Activated CD4-positive, alpha-beta T cell treated with anti-CD3 and anti-CD28 coated beads for 36 hours (primary cell): ENCODE results near the gene PRKCA. TPM values are rescaled to one million over a fixed set of nuclear protein-coding genes. Genes with fewer than 3 reads are reported as not detected.
"Not testable (repeated sequence)": the region's sequence is repeated elsewhere in the genome, so short reads cannot be mapped to it uniquely, and the experiment has no call there.

Source experiments
- ATAC-seq: fragments of 200-7000 bp; cut with Tn5 transposase; one replicate; pipeline ENCODE4 v1.10.0; 2021; ENCODE audit warnings: mild to moderate bottlenecking, moderate library complexity
- CTCF ChIA-PET: fragments of 350-600 bp; sonication (Branson Sonifier 250); formaldehyde crosslinking; loops from one replicate; lab custom pipeline; 2021; ENCODE audit warnings: antibody characterized with exemption; lab: Charles Lee
- POLR2A ChIA-PET: fragments of 350-600 bp; sonication (Branson Sonifier 250); formaldehyde crosslinking; loops from one replicate; lab custom pipeline; 2021; ENCODE audit warnings: antibody characterized with exemption, inconsistent platforms; lab: Charles Lee
- DNase-seq: peaks from one replicate; pipeline ENCODE4 v3.0.0-alpha.2; 2020
- H3K27ac Mint-ChIP-seq: one replicate; pipeline ENCODE4 v1.8.0; 2021; ENCODE audit warnings: mixed read lengths
- H3K27me3 Mint-ChIP-seq: one replicate; pipeline ENCODE4 v1.8.0; 2021; ENCODE audit warnings: mixed read lengths
- H3K36me3 Mint-ChIP-seq: one replicate; pipeline ENCODE4 v1.8.0; 2021; ENCODE audit warnings: low read depth, mixed read lengths
- H3K4me1 Mint-ChIP-seq: one replicate; pipeline ENCODE4 v1.8.0; 2021; ENCODE audit warnings: mixed read lengths
- H3K4me3 Mint-ChIP-seq: one replicate; pipeline ENCODE4 v1.8.0; 2021; ENCODE audit warnings: mild to moderate bottlenecking, moderate library complexity, mixed read lengths
- H3K9me3 Mint-ChIP-seq: one replicate; pipeline ENCODE4 v1.8.0; 2021; ENCODE audit warnings: low read depth, mixed read lengths
- intact Hi-C, 2 experiments: fragments of 100-400 bp; cut with DNase I in 1 of 2; cut with micrococcal nuclease in 1 of 2; formaldehyde crosslinking; loops; one replicate each; pipeline versions ENCODE4 v1.14.2 to v1.15.1; 2022 to 2024; cut with DNase I, micrococcal nuclease
- total RNA-seq, 2 experiments: library from RNA; stranded (reverse); gene quantifications; one replicate each; pipeline ENCODE4 v1.2.3, GENCODE V29; 2021

PRKCA gene
- total RNA-seq, 2 experiments from 2014 or later: 73.3 to 77.0 TPM

DNA sequence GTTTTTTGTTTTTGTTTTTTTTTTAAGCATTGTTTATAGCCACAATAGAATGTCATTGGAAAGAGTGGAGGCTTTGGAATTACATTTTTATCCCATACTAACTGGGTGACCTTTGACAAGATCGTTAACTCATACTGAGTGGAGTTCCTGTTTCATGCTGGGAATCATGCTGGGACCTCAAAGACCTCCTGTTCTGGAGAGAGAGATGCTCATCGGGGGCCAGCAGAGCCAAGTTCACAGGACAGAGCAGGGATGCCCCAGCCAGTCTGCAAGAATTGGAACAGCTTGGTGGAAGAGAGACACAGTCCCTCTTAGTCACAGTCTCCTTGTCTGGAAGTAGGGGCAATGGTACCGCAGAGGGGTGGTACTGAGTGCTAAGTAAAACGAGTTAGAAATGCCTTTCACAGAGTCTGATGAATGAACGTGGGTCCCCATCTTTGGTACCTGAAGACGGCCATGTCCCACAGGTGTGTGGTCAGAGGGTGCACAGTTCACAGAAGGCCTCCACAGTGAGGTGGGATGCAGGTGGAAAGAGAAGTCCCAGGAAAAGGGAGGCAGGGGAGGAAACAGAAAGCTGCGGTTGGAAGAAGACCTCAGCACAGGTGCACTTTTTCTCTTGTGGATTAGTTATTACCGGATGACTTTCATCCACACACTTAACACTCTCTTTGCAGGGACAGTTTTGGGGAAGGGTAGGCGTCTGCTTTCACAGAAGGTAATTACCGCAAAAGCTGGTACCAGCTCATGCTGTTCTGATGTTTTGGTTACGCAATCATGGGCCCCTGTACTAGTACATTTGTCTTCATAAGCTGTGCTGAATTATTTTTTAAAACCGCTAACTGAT, 147.8 kb downstream of the PRKCA start:
- peak; percentile 34 for DNase-seq
- Mint-ChIP-seq H3K27ac (peak overlapping the region; percentile 78), H3K9me3 (peaks cover 3% of the 10 kb centered on the region), H3K27me3 (no peaks in the 10 kb centered on the region), H3K4me1 (peaks cover 54% of the 10 kb centered on the region), H3K36me3 (peaks cover 28% of the 10 kb centered on the region), H3K4me3 (no peak overlapping the region)
- intact Hi-C loops: no loop called here
- peak; percentile 76 for ATAC-seq
- ChIA-PET POLR2A (interaction anchor here (0.9 kb wide), 1 partner anchor 140 kb away, joined by 3 read pairs; no protein-coding TSS in a partner anchor), CTCF (interaction anchor here (1.2 kb wide), 1 partner anchor 19 kb away, joined by 3 read pairs; no protein-coding TSS in a partner anchor)

DNA sequence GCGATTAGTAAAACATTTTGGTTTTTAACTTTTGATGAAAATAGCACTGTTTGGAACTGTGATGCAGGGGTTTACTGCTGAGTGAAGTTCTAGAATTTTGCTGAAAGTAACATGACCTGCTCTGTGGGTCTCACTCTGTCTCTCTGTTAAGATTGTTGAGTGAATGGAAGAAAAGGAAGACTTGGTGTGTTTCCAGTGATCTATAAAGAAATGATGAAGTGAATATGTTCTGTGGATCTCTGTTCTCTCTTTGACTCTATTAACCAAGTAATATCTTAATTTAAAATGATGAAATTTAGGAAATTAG, 148.4 kb downstream of the PRKCA start:
- CTCF ChIA-PET: no interaction called here
- intact Hi-C loops: no loop called here
- POLR2A ChIA-PET: interaction anchor here (0.9 kb wide), 1 partner anchor 140 kb away, joined by 3 read pairs; no protein-coding TSS in a partner anchor
- Mint-ChIP-seq H3K27ac (peak overlapping the region; percentile 78), H3K4me3 (no peak overlapping the region), H3K36me3 (peaks cover 31% of the 10 kb centered on the region), H3K27me3 (no peaks in the 10 kb centered on the region), H3K9me3 (peaks cover 4% of the 10 kb centered on the region), H3K4me1 (peaks cover 52% of the 10 kb centered on the region)
- DNase-seq (no peak), ATAC-seq (peak; percentile 58)

DNA sequence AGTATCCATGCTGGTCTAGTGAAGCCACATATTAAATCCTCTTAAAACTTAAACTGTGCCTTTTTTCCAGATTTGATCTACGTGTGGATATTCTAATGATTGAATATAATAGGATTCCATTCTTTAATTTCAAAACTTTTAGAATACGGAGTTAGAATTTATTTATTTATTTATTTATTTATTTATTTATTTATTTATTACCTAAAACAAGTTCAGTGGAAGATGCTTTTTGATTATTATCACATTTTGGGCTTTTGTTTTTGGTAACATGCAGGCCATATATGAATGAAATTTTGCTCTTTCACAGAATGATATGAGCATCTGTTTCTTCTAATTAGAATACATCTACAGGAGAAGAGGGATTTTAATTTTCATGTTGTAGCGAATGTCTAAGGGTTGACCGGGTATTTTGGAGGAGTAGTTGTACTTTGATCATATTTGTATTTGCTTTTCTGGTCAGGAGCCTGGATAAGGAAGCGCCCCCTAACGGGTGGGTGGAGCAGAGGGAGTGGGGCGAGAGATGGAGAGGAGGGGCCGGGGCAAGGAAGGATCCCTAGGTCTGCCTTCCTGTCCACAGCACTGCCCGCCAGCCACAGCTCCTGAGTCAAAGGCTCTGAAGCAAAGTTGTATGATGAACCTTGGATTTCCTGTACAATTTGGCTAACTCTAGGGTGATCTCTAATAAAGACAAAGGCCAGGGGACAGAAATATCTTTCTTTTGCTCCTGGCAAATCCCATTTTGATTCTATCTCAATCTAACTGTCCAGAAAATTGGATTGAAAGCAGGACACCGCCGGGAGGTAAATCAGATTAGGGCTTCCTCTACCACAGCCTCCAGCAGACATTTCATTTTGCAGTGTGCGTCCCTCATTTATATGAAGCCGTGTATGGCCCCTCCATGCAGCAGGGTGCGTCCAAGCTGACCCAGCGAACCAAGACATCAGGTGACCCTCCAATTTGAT, 149.1 kb downstream of the PRKCA start:
- H3K4me3 Mint-ChIP-seq: no peak overlapping the region
- ATAC-seq (no peak), DNase-seq (no peak)
- H3K9me3 Mint-ChIP-seq: peaks cover 5% of the 10 kb centered on the region
- POLR2A ChIA-PET: interaction anchor here (0.9 kb wide), 1 partner anchor 141 kb away, joined by 3 read pairs; no protein-coding TSS in a partner anchor
- CTCF ChIA-PET: no interaction called here
- intact Hi-C loops: no loop called here
- peaks cover 35% of the 10 kb centered on the region for H3K36me3 Mint-ChIP-seq
- no peak overlapping the region for H3K27ac Mint-ChIP-seq
- peaks cover 47% of the 10 kb centered on the region for H3K4me1 Mint-ChIP-seq
- H3K27me3 Mint-ChIP-seq: no peaks in the 10 kb centered on the region

DNA sequence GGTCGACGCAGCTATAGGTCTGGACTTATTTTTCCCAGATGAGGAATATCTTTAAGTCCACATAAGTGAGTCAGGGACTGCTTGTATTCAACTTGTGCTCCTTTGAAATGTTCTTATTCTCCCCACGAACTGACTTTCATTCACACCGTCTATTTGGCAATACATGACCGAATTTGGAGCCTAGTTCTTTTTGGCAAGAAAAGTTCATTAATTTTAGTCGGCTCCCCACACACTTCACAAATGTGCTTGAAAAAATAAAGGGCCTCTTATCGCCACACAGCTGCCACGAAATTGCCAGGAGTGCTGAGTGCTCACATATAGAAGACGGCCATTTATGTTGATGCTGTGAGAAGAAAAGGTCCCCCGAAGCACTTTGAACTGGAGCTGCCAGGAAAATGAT, 152.6 kb downstream of the PRKCA start:
- peaks cover 17% of the 10 kb centered on the region for H3K9me3 Mint-ChIP-seq
- DNase-seq (no peak), ATAC-seq (no peak)
- POLR2A ChIA-PET: no interaction called here
- CTCF ChIA-PET: no interaction called here
- H3K27me3 Mint-ChIP-seq: no peaks in the 10 kb centered on the region
- no peak overlapping the region for H3K4me3 Mint-ChIP-seq
- intact Hi-C loops: no loop called here
- peaks cover 55% of the 10 kb centered on the region for H3K36me3 Mint-ChIP-seq
- H3K27ac Mint-ChIP-seq: no peak overlapping the region
- peaks cover 36% of the 10 kb centered on the region for H3K4me1 Mint-ChIP-seq

DNA sequence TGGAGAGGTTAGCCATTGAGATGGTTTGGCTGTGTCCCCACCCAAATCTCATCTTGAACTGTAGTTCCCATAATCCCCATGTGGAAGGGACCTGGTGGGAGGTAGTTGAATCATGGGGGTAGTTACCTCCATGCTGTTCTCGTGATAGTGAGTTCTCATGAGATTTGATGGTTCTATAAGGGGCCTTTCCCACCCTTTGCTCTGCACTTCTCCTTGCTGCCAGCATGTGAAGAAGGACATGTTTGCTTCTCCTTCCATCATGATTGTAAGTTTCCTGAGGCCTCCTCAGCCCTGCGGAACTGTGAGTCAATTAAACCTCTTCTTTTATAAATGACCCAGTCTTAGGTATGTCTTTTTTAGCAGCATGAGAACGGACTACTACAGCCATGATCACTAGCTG, 155.1 kb downstream of the PRKCA start:
- ATAC-seq, intact Hi-C loops, H3K27me3 Mint-ChIP-seq, POLR2A ChIA-PET, H3K4me3 Mint-ChIP-seq, H3K27ac Mint-ChIP-seq, DNase-seq: not testable (repeated sequence)
- Mint-ChIP-seq H3K36me3 (peaks cover 55% of the 10 kb centered on the region), H3K9me3 (peaks cover 17% of the 10 kb centered on the region), H3K4me1 (peaks cover 27% of the 10 kb centered on the region)
- CTCF ChIA-PET: interaction anchor here (0.6 kb wide), 1 partner anchor 204 kb away, joined by 5 read pairs; no protein-coding TSS in a partner anchor

DNA sequence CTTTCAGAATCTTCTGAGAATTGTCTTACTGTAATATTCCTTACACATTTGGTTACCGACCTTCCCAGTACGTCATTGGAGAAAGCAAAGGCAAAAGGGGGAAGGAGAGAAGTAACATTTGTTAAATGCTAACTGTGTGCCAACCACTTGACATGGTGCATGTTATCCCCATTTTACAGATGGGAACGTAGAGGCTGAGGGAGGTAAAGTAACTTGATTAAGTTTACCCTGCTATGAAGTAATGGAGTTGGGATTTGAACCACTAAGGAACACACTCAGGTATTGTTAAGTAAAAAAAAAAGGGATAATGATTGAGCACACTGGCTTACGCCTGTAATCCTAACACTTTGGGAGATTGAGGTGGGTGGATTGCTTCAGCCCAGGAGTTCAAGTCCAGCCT, 156.4 kb downstream of the PRKCA start:
- no peak for ATAC-seq
- CTCF ChIA-PET: no interaction called here
- POLR2A ChIA-PET: no interaction called here

DNA sequence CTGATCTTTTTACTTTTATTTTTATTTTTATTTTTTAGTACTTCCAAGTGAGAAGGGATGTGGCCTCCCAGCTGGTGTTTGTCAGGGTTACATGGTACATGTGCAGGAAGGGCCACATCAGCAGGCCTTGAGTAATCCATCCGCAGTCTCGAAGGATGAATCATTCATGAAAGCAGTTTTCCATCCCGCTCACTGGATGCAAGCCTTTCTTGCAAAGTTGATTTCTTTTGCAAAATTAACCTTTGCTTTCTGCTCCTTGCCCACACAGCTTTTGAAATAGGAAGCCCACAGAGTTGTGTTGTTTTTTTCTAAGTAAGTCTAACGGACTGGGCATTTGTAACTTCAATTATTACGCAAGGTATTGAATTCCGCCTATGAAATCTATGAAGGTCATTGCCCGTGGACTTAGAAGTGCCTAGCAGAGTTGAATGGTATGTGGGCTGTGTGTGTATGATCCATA, 157.4 kb downstream of the PRKCA start:
- CTCF ChIA-PET: interaction anchor here (0.6 kb wide), 2 partner anchors 148 to 261 kb away, joined by 3 read pairs; no protein-coding TSS in a partner anchor
- DNase-seq (peak; percentile 57), ATAC-seq (peak; percentile 74)
- peaks cover 47% of the 10 kb centered on the region for H3K36me3 Mint-ChIP-seq
- H3K27ac Mint-ChIP-seq: no peak overlapping the region
- H3K27me3 Mint-ChIP-seq: no peaks in the 10 kb centered on the region
- H3K4me3 Mint-ChIP-seq: no peak overlapping the region
- intact Hi-C loops: loop anchor here in 1 of 2 experiments (10.0 kb wide), 1 partner anchor 175 kb away; no protein-coding TSS in a partner anchor
- peaks cover 14% of the 10 kb centered on the region for H3K9me3 Mint-ChIP-seq
- peaks cover 41% of the 10 kb centered on the region for H3K4me1 Mint-ChIP-seq
- POLR2A ChIA-PET: no interaction called here

More for the DNA sequence above, 156.4 kb downstream of the PRKCA start:
- no peak for DNase-seq
- no peaks in the 10 kb centered on the region for H3K27me3 Mint-ChIP-seq
- no peak overlapping the region for H3K4me3 Mint-ChIP-seq
- H3K27ac Mint-ChIP-seq: peak overlapping the region; percentile 51
- peaks cover 35% of the 10 kb centered on the region for H3K4me1 Mint-ChIP-seq
- intact Hi-C loops: no loop called here
- H3K9me3 Mint-ChIP-seq: peaks cover 17% of the 10 kb centered on the region
- H3K36me3 Mint-ChIP-seq: peaks cover 54% of the 10 kb centered on the region

DNA sequence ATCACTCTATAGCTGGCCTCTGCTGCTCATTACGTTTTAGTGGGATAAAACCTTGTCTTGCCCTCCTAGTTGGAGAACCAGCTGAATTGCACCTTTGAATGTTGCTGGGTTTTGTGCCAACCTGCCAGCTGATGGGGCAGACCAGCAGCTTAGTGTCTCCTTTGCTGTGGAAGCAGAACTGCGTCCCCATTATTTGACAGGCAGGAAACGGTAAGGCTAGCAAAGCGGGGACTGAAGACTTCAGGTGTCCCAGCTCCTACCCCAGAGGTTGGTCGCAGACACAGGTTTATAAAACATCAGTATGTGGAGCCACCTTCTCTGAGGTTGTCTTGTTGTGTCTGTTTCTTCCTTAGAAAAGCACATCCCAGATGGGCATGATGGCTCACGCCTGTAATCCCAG, 158.1 kb downstream of the PRKCA start:
- H3K27ac Mint-ChIP-seq: no peak overlapping the region
- peaks cover 14% of the 10 kb centered on the region for H3K9me3 Mint-ChIP-seq
- H3K27me3 Mint-ChIP-seq: no peaks in the 10 kb centered on the region
- H3K4me3 Mint-ChIP-seq: no peak overlapping the region
- H3K36me3 Mint-ChIP-seq: peaks cover 40% of the 10 kb centered on the region
- CTCF ChIA-PET: no interaction called here
- no peak for ATAC-seq
- DNase-seq: no peak
- POLR2A ChIA-PET: no interaction called here
- intact Hi-C loops: loop anchor here in 1 of 2 experiments (10.0 kb wide), 1 partner anchor 174 kb away; no protein-coding TSS in a partner anchor
- H3K4me1 Mint-ChIP-seq: peaks cover 46% of the 10 kb centered on the region

DNA sequence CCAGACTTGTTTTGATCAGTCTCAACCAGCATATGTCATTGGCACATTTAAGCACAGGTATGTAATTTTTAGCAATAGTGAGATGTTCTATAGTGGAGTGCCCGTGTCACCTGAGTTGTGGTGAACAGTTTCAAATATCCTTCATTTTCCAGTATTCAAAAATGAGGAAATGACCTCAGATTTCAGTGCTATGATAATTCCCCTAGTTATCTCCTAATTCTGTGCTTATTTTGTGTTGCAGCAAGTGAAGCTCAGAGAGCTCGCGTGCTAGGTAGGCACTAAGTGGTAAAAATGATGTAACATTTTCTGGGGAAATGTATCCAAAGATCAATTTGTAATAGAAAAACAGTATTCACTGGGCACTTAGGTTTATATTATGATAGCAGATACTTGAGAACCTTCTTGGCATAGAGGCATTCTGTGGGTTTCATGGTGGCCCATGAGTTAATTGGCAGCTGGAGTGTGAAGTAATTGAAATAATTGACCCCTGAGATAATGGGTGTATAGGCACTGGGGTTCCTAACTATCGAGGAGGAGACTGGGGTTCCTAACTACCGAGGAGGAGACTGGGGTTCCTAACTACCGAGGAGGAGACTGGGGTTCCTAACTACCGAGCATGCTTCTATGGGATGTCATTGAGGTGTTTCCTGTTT, 159.1 kb downstream of the PRKCA start:
- no peak overlapping the region for H3K27ac Mint-ChIP-seq
- no peaks in the 10 kb centered on the region for H3K27me3 Mint-ChIP-seq
- peaks cover 31% of the 10 kb centered on the region for H3K36me3 Mint-ChIP-seq
- no peak overlapping the region for H3K4me3 Mint-ChIP-seq
- H3K9me3 Mint-ChIP-seq: peaks cover 12% of the 10 kb centered on the region
- peaks cover 56% of the 10 kb centered on the region for H3K4me1 Mint-ChIP-seq
- ChIA-PET POLR2A (interaction anchor here (1.0 kb wide), 1 partner anchor 40 kb away, joined by 13 read pairs; no protein-coding TSS in a partner anchor), CTCF (interaction anchor here (0.6 to 1.0 kb wide), 2 partner anchors 107 to 213 kb away, joined by 3 to 6 read pairs; no protein-coding TSS in a partner anchor)
- intact Hi-C loops: loop anchor here in 1 of 2 experiments (10.0 kb wide), 1 partner anchor 173 kb away; no protein-coding TSS in a partner anchor
- ATAC-seq (no peak), DNase-seq (no peak)

DNA sequence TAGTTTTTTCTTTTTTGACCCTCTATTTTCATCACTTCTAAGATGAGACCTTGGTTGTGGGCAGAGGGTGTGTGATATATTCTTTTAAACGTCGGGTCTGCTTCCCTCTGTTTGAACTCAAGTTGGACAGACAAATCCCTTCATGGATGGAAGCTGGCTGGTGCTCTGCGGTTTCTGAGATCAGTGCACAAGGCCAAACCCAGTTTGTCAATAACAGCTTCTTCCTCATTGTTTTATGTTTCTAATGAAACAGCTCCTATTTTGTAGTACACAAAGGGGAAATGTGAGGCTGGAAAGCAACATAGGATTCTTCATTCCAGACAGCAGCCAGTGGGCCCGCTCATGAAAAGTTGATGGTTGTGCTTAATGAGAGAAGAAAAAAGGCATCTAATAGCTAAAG, 159.6 kb downstream of the PRKCA start:
- Mint-ChIP-seq H3K4me3 (no peak overlapping the region), H3K27ac (no peak overlapping the region), H3K27me3 (no peaks in the 10 kb centered on the region), H3K4me1 (peaks cover 61% of the 10 kb centered on the region), H3K36me3 (peaks cover 26% of the 10 kb centered on the region), H3K9me3 (peaks cover 8% of the 10 kb centered on the region)
- no peak for DNase-seq
- ChIA-PET CTCF (interaction anchor here (0.6 to 1.0 kb wide), 2 partner anchors 106 to 213 kb away, joined by 3 to 6 read pairs; no protein-coding TSS in a partner anchor), POLR2A (interaction anchor here (1.0 kb wide), 1 partner anchor 41 kb away, joined by 13 read pairs; no protein-coding TSS in a partner anchor)
- ATAC-seq: no peak
- intact Hi-C loops: loop anchor here in 1 of 2 experiments (10.0 kb wide), 1 partner anchor 173 kb away; no protein-coding TSS in a partner anchor
